Gastrocnemius medialis (tissue), 4 donors: ENCODE measurements around the gene TTPAL.

Experiments used
- CTCF ChIP-seq, 5 experiments: fragments of 450-650 bp in 3 of 5; fragments of 200-600 bp in 2 of 5; sonication (generic) in 2 of 5; IDR thresholded peaks in 4 of 5; conservative IDR thresholded peaks in 1 of 5; 1 replicate in 4 of 5; 2 replicates in 1 of 5; pipeline ENCODE4 v1.5.1; 2016 to 2019; ENCODE audit warnings: antibody characterized with exemption in 5 of 5, mild to moderate bottlenecking in 3 of 5, moderate library complexity in 3 of 5
- POLR2A ChIP-seq, 2 donors: fragments of 450-650 bp; IDR thresholded peaks; one replicate each; pipeline ENCODE4 v1.6.1; 2017; ENCODE audit warnings: antibody characterized with exemption in 2 of 2, mild to moderate bottlenecking in 2 of 2, moderate library complexity in 2 of 2

- TF ChIP-seq CTCF (IDR thresholded peaks at IDR 0.05 in 4 of 5, conservative IDR thresholded peaks at IDR 0.05 in 1 of 5): no peak
- no peak for TF ChIP-seq POLR2A (IDR thresholded peaks at IDR 0.05)
Measured at GRCh38 chr20:44542890-44543289, 67.2 kb downstream of the TTPAL start.
